Endothelial cell of hepatic sinusoid (primary cell): ENCODE data around the gene PLCD1.

ENCODE experiments used
- in situ Hi-C: cut with HindIII; loops from 2 replicates; pipeline ENCODE4 v1.10.0; 2017; ENCODE audit warnings: low sequenced_read_pairs

The PLCD1 gene

DNA sequence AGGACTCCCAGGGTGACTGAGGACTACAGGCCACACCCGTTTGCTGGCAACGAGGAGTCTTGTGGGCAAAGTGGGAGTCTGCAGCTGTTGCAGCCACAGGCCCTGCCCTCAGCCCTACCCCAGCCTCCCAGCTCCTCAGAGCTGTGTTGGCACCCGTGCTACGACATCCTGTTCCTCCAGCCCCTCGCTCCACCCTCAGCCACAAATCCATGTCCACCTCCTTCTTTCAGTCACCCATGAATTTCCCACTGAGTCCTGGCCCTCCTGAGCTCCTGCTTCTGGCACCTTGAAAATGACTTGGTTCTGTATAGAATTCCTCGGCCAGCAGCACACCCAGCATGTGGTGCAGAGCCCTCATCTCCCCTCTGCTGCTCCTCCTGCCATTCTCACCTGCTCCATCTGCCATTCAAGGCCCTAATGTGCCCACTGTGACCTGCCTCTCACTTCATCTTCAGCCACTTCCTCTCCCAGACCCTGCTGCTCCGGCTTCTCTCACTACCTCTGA, 59.8 kb downstream of the PLCD1 start:
- in situ Hi-C loops = loop anchor here (5.0 kb wide), 2 partner anchors 48 to 77 kb away; no protein-coding TSS in a partner anchor

DNA sequence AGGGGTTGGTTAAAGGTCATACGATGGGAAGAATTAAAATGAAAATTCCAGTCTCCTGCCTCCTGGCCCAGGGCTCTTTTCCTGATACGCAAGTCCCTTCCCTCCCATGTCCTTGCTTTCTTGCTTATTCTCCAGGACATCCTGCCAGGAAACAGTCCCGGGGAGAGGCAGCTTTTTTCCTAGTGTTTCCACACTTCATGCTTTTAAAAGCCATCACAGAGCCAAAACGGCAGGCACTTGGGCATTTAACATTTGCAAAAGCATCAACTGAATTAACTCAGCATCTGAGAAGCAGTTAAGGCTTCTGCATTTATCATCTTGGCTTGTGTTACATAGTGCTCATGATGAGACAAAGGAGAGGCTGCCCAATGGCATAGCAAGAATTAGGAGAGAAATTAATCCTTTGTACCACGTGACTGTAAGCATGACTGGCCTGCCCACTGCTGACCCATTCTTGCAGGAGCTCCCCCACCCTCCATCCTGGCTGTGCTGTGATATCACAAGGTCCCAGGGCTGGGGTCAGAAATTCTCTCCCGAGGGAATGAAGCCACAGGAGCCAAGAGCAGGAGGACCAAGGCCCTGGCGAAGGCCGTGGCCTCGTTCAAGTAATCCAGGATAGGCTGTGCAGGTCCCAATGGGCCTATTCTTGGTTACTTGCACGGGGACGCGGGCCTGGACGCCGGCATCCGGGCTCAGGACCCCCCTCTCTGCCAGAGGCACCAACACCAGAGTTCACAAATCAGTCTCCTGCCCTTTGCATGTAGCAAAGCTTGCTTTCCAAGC, 60.4 kb downstream of the PLCD1 start:
- in situ Hi-C loops = loop anchor here (5.0 kb wide), 2 partner anchors 48 to 77 kb away; no protein-coding TSS in a partner anchor

DNA sequence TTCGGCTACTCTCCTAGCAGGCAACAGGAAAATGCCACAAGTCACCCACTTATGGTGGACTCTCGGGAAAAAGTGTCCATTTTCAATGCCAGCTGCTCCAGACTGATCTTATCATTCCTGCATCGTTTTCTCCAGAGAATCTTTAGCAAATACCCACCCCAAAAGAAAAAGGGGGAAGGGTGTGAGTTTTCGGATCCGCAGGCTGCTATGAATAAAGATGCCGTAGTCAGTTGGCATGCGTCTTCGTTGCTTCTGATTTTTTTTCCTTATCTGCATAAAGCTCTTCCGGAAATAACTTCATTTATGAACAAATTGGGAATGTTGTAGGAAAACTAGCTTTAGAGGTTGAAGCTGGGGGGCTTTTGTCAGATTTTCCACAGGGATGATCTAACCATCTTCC, 61.2 kb downstream of the PLCD1 start:
- in situ Hi-C loops = loop anchor here (5.0 kb wide), 2 partner anchors 49 to 76 kb away; no protein-coding TSS in a partner anchor

DNA sequence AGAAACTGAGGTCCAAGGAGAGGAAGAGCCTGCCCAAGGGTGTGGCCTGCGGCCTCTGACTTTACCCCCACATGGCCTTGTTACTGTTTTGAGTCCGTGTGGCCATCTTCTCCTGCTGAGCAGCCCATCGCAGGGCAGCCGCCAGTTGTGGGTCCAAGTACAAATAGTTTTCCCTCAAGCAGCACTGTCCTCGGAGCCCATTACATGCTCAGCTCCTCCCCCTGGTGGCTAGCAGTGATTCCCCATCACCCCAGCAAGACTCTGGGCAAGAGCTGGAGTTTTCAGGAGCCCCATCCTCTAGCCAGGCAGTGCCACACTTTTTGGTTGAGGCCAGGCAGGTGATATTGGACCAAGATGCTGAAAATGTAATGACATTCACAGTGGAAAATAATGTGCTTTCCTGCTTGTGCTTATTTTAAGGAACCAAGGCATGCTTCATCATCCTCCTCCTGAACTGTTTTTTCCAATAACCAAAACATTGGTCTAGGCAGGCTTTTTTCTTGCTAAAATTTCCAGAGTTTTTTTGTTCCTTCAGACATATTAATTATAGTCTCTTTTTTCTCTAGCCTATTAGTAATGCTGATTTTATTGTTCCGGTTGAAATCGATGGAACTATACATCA, 62.1 kb downstream of the PLCD1 start:
- in situ Hi-C loops = loop anchor here (5.0 kb wide), 2 partner anchors 50 to 75 kb away; no protein-coding TSS in a partner anchor

DNA sequence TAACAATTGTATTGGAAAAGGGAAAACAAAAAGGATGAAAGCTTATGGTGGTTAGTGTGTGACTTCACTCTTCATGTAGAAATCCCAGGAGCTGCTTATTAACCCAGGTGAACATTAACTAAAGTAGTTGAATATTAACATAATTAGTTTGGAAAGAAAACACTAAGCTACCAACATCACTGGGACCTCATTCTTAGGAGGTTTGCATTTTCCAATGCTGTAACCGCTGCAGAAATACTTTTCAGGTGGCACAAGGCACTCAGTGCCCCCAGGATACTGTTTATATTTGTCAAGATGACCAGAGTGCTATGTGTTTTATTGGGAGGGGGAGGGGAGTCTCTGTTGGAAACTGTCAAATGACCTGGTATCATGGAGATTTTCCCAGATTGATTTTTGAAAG, 64.7 kb downstream of the PLCD1 start:
- in situ Hi-C loops = loop anchor here (5.0 kb wide), 2 partner anchors 53 to 72 kb away; no protein-coding TSS in a partner anchor

DNA sequence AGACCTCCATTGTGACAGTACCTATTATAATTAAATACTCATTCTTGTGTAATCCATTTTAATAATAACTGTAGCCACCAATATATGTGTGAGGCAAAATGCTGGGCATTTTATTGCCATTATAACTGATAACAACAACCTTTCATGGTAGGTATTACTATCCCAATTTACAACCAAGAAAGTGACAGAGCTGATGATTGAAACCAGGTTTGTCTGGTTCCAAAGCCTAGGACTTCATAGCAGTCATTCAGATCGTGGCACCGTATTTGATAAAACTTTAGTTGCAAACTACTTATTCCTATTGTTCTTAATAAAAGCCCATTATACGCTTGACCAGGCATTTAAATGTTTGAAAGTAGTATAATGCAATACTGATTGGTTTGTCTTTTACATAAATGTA, 65.3 kb downstream of the PLCD1 start:
- in situ Hi-C loops = no loop called here

DNA sequence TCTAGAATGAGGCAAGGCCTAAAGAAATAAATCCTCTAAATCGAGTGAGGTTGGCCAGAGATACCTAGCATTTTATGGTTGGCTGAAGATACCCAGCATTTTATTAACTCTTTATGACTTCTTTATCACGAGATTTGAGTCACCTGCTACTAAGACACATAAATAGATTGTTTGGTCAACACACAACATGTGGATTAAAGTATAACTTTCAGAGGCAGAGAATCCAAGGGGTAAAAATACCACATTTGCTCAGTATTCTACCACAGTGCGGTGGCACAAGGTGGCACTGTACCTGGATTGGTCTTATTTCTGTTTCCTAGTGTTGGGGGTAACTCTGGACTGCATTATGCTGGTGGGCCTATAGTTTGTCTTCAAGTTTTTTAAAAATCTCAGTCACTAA, 65.8 kb downstream of the PLCD1 start:
- in situ Hi-C loops = no loop called here

DNA sequence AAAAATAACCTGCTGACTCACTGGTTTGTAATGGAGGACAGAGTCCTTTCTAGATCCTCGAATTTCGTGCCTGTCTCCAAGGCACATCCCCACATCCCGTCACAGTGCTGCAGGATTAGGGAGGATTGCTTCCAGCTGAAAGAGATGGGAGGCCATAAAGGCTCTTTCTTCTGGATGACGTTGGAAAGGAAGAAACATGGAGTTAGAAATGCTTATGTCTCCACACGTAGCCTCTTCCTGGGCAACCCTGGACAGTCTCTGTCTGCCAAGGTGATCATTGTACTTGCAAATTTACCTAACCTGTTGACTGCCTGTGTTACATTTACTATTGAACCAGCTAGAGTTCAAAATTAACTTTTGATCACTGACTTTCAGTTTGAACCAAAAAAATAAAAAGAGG, 66.4 kb downstream of the PLCD1 start:
- in situ Hi-C loops = no loop called here

DNA sequence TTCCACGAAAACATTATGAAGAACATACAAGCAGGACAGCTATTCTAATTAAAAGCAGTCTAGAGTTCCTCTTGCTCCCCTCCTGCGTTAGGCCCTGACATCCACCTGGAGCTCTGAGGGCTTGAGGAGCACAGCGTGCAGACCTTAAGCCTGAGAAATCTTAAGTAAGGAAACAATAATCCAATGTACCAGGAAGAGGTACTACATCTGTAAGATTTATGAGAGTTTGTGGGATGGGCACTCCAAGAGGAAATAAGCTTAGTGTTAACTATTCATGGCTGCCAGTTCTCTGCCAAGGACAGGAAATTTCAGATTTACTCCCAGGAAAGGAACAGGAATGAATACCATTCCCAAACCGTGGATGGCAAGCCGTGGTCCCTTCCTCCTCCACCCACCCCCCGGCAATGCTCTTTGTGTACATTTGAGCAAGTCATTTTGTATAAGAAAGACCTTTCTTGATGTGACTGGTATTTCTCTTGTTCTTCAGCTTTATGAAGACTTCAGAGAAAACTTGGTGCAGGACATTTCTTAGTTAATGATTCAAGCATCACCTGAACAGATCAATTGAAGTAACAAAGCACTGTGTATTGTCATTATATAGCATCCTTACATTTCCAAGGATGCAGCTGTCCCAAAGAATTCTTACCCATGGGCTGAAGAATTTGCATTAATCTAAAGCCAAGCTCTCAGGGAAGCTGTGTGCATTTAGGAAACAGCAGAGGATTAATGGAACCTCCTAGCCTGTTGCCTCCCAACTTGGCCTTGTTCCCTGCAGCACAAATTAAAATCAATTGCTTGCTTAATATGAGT, 67.6 kb downstream of the PLCD1 start:
- in situ Hi-C loops = no loop called here

DNA sequence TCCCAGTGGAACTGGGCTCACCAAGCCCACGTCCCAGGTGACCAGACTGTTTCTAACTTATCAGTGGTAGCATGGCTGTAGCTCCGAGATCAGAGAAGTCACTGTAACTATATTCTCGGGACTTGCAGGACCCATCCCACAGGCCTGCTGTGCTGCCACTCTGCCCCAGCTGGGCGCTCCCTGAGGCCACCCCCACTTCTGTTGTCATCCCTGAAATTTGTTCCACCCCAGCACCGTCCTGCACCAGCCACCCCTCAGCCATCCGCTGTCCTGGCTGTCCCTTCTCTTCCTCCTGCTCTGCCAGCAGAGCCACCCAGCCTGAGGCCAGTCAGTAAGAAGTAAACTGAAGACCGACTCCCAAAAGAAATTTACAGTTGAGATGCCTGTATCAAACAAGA, 71.9 kb downstream of the PLCD1 start:
- in situ Hi-C loops = loop anchor here (5.0 kb wide), 1 partner anchor 35 kb away; no protein-coding TSS in a partner anchor
